A549 (cell line): Measurements from ENCODE around the gene CPED1.

ENCODE experiments used
- BCL3 ChIP-seq: fragments of >200 bp; sonication (Bioruptor Twin); formaldehyde crosslinking; IDR thresholded peaks from 3 replicates; pipeline ENCODE4 v1.6.1; 2016
- CBX8 ChIP-seq: fragments of 200-600 bp; sonication (generic); IDR thresholded peaks from 2 replicates; pipeline ENCODE4 v1.6.1; 2016
- CHD2 ChIP-seq: fragments of 150-350 bp; IDR thresholded peaks from 2 replicates; pipeline ENCODE4 v1.6.1; 2014; ENCODE audit warnings: low read length; ENCODE audit not compliant: partially characterized antibody
- CTCF ChIP-seq: fragments of >200 bp; sonication (Bioruptor Twin); formaldehyde crosslinking; IDR thresholded peaks from 3 replicates; pipeline ENCODE4 v1.5.1; 2016
- MAX ChIP-seq: IDR thresholded peaks from 2 replicates; pipeline ENCODE4 v1.6.1; 2012
- NR3C1 ChIP-seq: fragments of >200 bp; sonication (Bioruptor Twin); formaldehyde crosslinking; IDR thresholded peaks from 3 replicates; pipeline ENCODE4 v1.6.1; 2017
- PHF8 ChIP-seq: fragments of 200-600 bp; sonication (generic); IDR thresholded peaks from 2 replicates; pipeline ENCODE4 v1.6.1; 2016; ENCODE audit warnings: low read depth, mild to moderate bottlenecking, antibody characterized with exemption, moderate library complexity, borderline replicate concordance
- POLR2A ChIP-seq: IDR thresholded peaks from 2 replicates; pipeline ENCODE4 v1.6.1; 2012; ENCODE audit warnings: mild to moderate bottlenecking, low read length
- POLR2AphosphoS2 ChIP-seq: conservative IDR thresholded peaks from 2 replicates; pipeline ENCODE4 v1.6.1; 2012; ENCODE audit warnings: low read length, improper control_type of control experiment, inconsistent platforms
- RAD21 ChIP-seq, 2 experiments: fragments of >200 bp in 1 of 2; sonication (Bioruptor Twin) in 1 of 2; formaldehyde crosslinking in 1 of 2; IDR thresholded peaks in 1 of 2; conservative IDR thresholded peaks in 1 of 2; 2 replicates in 1 of 2; 3 replicates in 1 of 2; pipeline ENCODE4 v1.6.1; 2012 to 2018; ENCODE audit warnings: inconsistent platforms in 1 of 2
- ZSCAN20 ChIP-seq: fragments of 250-450 bp; sonication (Bioruptor Pico); IDR thresholded peaks from 2 replicates; pipeline ENCODE4 v1.8.0; 2022; ENCODE audit warnings: mild to moderate bottlenecking, moderate library complexity
- TF ChIP-seq, protein P1 (sequence below): fragments of 200-600 bp; sonication (generic); IDR thresholded peaks from 2 replicates; pipeline ENCODE4 v1.6.1; 2016; ENCODE audit warnings: antibody characterized with exemption, mild to moderate bottlenecking, moderate library complexity
- TF ChIP-seq, protein P2 (sequence below): fragments of 450-650 bp; IDR thresholded peaks from 2 replicates; pipeline ENCODE4 v1.6.1; 2014; ENCODE audit warnings: antibody characterized with exemption

- TF ChIP-seq CTCF (no peak), POLR2AphosphoS2 (no peak), NR3C1 (no peak), CHD2 (no peak), RAD21 (conservative IDR thresholded peaks at IDR 0.05 in 1 of 2, IDR thresholded peaks at IDR 0.05 in 1 of 2) (no peak), PHF8 (no peak), POLR2A (no peak), CBX8 (no peak), ZSCAN20 (CRISPR knock-in tag) (no peak), MAX (no peak), BCL3 (no peak)
- TF ChIP-seq, protein P1, sequence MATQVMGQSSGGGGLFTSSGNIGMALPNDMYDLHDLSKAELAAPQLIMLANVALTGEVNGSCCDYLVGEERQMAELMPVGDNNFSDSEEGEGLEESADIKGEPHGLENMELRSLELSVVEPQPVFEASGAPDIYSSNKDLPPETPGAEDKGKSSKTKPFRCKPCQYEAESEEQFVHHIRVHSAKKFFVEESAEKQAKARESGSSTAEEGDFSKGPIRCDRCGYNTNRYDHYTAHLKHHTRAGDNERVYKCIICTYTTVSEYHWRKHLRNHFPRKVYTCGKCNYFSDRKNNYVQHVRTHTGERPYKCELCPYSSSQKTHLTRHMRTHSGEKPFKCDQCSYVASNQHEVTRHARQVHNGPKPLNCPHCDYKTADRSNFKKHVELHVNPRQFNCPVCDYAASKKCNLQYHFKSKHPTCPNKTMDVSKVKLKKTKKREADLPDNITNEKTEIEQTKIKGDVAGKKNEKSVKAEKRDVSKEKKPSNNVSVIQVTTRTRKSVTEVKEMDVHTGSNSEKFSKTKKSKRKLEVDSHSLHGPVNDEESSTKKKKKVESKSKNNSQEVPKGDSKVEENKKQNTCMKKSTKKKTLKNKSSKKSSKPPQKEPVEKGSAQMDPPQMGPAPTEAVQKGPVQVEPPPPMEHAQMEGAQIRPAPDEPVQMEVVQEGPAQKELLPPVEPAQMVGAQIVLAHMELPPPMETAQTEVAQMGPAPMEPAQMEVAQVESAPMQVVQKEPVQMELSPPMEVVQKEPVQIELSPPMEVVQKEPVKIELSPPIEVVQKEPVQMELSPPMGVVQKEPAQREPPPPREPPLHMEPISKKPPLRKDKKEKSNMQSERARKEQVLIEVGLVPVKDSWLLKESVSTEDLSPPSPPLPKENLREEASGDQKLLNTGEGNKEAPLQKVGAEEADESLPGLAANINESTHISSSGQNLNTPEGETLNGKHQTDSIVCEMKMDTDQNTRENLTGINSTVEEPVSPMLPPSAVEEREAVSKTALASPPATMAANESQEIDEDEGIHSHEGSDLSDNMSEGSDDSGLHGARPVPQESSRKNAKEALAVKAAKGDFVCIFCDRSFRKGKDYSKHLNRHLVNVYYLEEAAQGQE = no peak
- TF ChIP-seq, protein P2, sequence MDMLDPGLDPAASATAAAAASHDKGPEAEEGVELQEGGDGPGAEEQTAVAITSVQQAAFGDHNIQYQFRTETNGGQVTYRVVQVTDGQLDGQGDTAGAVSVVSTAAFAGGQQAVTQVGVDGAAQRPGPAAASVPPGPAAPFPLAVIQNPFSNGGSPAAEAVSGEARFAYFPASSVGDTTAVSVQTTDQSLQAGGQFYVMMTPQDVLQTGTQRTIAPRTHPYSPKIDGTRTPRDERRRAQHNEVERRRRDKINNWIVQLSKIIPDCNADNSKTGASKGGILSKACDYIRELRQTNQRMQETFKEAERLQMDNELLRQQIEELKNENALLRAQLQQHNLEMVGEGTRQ = no peak
These were observed 28.5 kb upstream of the CPED1 start for GRCh38 chr7:120959929-120960484.
